ENCODE measurements around the gene GNPDA2. TPM values are rescaled to one million over a fixed set of nuclear protein-coding genes. Genes with fewer than 3 reads are reported as not detected.
A peak's percentile ranks its signal among the peaks of the same experiment; 100 is the strongest.

The GNPDA2 gene
- polyA plus RNA-seq, 10 donors, result 16.1 to 23.8 (median 20.6) TPM

DNA sequence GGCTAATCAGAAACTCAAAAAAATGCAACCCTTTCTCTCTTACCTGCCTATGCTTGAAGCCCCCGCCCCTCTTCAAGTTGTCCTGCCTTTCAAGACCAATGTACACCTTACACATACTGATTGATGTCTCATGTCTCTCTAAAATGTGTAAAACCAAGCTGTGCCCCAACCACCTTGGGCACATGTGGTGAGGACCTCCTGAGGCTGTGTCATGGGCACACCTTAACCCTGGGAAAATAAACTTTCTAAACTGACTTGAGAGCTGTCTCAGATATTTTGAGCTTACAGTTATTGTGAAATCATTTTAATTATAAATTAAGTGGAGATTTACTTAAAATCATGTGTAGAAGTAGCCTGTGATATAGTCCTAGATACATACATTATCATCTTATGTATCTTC, 25.9 kb downstream of the GNPDA2 start:
- no peak for DNase-seq

DNA sequence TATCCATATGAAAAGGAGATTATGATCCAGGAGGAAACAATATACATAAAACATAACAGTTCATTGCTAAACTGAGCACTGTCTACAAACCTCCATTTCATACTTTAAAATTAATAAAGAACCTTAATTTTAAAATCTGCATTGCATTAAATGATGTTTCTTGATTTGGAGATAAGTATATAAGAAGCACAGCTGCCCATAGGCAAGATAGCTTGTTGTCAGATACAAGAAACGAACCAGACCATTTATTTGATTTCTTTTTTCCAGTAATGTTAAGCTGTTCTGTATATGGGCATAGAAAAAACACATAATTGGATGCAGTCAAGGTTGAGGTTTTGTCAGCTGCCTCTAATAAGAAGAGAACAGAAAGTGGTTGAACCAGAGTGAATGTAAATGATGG, 41.7 kb downstream of the GNPDA2 start:
- DNase-seq, result no peak

DNA sequence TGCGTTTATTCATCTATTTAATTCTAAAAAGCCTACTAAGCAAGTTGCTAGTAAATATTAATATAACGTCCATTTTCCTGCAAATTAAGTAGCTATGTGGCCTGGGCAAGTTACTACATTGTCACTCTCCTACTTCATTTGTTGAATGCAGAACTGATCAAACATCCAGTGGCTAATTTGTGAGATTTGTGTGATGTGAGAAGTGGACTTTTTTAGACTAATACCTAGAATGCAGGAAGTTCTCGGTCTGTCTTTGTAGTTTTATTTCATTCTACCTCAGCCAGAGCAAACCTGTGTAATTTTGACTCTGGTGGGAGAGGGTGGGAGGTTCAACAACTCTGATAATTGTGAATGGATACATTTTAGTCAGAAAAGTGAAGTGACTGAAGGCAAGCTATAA, 47.3 kb downstream of the GNPDA2 start:
- DNase-seq, result no peak

DNA sequence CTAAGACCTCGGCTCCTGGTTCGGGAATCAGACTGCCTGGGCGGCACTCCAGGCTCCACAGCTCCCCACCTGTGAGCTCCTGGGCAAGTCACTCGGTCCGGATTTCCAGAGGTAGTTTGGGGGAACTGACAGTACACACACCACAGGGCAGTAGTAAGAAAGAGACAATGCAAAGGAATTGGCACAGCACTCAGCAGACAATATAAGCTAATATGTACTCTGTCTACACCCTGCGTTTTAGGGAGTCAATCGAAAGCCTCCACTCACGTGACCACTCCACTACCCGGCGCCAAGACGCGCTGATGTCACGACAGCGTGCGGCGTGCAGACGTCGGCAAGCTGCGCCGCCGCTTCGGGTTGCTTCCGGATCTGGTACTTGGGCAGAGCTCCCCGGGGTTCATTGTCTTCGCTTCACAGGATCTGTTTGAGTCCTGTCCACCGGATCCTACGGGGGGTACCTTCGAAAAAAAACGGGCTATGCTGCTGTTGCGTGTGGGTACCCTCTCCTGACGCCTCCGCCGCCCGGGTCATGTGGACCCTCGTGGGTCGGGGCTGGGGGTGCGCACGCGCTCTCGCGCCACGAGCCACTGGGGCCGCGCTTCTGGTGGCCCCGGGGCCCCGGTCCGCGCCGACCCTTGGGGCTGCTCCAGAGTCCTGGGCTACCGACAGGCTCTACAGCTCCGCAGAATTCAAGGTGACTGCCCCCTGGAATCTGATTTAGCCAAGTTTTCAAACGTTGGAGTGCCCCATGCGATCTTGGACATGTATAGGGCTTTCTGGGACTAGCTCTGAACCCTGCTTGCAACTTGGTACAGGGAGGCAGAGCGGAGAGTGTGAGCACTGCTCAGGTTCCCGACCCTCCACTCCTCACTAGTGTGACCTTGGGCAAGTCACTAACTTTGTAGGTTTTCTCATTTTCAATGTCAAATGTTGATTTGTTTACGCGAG, 48.0 kb downstream of the GNPDA2 start, which contains the start of gene GUF1:
Gene GUF1 (plus strand): TSS at position 327 of the 948 bp plus-strand sequence. CDS start 203 bp downstream, at position 530.
- peak; percentile 91 to 98 (median 96) for DNase-seq

GRCh38 chr4:44675366-44675765, 51.0 kb downstream of the GNPDA2 start:
- no peak for DNase-seq

DNA sequence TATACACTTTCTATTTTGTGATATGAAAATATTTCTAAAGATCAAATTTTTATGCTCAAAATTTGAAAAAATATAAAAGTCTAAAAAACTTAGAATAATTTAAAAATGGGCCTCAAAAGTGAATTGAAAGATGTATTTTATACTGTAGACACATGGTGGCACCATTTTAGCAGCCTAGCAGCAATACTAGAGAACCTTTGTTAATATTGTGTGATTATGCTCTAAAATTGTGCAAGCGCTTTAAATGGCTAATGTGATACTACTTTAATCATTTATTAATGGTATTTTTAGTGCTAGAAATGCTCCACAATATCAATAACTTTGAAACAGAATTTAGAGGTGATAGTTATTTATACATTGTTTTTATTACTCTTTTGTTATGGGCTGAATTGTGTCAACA, 51.9 kb downstream of the GNPDA2 start:
- DNase-seq, result no peak

DNA sequence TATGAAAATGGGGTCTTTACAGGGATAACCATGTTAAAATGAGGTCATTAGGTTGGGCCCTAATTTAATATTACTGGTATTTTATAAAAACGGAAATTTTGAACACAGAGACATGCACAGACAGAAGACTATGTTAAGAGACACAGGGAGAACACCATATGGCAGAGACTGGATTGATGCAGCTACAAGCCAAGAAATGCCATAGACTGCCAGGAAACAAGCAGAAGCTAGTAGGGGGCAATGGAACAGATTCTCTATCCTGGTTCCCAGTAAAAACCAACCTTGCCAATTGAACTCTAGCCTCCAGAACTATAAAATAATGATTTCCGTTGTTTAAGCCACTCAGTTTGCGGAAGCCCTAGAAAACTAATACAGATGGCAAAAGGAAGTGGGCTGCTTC, 54.7 kb downstream of the GNPDA2 start:
- DNase-seq, result no peak

DNA sequence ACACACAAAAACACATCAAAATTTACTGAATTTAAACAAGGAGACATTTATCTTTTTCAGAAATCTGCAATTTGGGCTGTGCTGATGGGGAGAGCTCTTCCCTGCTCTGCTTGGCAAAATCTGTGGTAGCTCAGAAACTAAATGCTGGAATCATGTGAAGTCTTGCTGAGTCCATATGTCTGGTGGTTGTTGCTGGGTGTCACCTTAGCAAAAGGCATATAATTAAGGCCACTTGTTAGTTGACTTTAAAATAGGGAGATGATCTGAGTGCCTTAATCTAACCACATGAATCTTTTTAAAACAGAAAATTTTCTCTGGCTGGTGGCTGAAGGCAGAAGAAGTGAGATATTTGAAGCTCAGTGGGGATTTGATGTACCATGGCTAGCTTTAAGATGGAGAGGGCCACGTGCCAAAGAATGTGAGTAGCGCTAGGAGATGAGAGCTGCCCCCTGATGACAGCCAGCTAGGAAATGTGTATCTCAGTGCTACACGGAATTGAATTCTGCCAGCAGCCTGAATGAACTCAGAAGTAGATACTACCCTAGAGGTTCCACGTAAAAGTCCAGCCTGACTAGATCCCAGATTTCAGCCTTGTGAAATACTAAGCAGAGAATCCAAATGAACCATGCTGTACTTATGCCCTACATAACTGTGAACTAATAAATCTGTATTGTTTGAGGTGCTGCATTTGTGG, 55.7 kb downstream of the GNPDA2 start:
- DNase-seq, result no peak

DNA sequence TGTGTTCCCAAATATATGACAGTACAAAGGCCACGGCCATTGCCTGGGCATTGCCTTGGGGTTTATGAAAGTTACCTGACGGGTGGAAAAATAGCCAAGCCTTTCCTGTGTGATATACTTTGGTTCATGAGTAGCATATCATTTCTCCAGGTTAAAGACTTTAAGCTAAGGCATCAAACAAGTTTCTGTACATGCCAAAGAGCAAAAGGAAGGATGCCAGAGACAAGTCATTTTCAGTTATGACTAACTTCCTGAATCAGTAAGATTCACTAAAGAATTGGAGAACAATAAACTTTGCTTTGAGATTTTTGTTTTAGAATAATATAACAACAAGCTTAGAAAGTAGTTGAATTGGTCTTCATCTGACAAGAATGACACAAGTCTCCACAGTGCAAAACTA, 57.8 kb downstream of the GNPDA2 start:
- no peak for DNase-seq

DNA sequence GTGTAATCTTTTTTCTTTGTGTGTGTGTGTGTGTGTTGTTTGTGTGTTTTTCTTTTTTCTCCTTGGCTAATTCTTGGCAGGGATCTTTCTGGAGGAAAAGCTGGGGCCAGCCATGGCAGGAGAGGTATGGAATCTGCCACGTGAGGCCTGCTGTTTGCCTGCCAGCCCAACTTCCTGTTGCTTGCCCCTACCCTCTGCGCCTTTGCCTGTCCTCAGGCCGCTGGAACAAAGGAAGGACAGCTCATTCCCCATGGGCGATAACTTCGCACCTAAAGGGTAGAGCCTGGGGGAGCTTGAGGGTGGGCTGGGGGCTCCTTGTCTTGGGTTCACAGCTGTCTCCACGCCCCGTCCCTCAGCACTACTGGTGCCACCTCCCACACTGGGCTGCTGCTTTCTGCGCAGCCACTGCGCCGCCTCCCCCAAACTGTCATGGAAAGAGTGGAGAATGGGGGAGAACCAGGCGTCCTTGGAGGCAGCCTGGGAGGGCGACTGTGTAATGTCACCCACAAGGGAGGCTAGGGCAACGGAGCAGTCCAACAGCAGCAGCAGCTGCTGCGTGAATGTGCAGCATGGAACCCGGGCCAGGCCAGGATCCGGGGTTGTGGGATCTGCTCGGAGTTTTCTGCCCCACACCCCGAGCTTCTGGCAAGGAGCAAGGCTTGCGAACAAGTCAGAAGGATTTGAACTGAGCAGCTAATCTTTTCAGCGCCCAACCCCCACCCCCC, 62.7 kb downstream of the GNPDA2 start:
- DNase-seq, result no peak

GRCh38 chr4:44662623-44663005, 63.7 kb downstream of the GNPDA2 start:
- no peak for DNase-seq

DNA sequence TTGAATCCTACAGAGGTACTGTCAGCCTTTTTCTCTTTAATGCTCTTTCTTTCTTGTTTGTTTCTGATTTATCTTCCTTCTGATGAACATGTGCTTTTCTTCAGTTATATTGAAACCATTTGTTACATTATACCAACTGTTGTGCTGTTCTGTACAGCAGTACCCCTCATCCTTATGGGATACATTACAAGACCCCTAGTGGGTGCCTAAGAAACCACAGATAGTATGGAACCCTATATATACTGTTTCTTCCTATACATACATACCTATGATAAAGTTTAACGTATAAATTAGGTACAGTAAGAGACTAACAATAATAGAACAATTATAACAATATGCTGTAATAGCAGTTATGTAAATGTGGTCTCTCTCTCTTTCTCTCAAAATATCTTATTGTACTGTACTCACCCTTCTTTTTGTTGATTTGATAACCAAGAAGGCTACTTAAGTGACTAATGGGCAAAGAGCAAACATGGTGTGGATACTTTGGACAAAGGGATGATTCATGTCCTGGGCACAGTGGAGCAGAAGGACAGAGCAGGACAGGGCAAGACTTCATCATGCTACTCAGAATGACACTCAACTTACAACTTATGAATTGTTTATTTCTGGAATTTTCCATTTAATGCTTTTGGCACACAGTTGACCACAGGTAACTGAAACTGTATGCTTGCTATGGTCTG, 64.3 kb downstream of the GNPDA2 start:
- DNase-seq, result no peak

DNA sequence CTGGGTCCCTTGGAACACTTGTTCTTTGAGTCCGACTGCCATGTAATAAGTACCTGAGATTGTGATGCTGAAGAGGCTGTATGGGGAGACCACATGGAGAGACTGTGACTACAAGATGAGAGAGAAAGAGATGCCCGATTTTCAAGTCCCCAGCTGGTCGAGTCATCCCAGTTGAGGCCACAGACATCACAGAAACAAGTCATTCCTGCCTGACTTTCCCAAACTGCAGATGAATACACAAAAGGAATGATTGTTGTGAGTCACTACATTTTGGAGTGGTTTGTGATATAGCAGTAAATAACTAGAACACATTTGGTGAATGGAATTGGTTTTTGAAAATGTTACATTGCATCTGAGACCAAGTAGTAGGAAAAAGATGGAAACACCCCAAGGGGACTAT, 66.0 kb downstream of the GNPDA2 start:
- DNase-seq, result no peak

- DNase-seq, result no peak
These were observed 74.4 kb downstream of the GNPDA2 start for GRCh38 chr4:44652002-44652401.

Other genes starting within 250 kb of the GNPDA2 start
- 1 to 10 TPM in 8 of 10 donors, under 1 TPM in 2; 0.54 to 3.7 (median 1.8) TPM for gene YIPF7, start 74.9 kb downstream of the GNPDA2 start, polyA plus RNA-seq (ENCODE audit: insufficient read length in 10 of 10)
- gene GUF1, start 48.1 kb downstream of the GNPDA2 start, polyA plus RNA-seq (ENCODE audit: insufficient read length in 10 of 10), result 10 to 100 TPM; 16.9 to 26.0 (median 21.7) TPM

Measured in muscle of back (tissue), 11 donors.